Smooth muscle cell of the pulmonary artery (primary cell): ENCODE measurements around the gene NPIPB5. TPM values are rescaled to one million over a fixed set of nuclear protein-coding genes. Genes with fewer than 3 reads are reported as not detected.

Experiments
- total RNA-seq: library from RNA; depleted of rRNA; stranded (reverse); fragments of >200 nt; gene quantifications from 2 replicates; pipeline ENCODE4 v1.2.3, GENCODE V29; 2014

The NPIPB5 gene
- total RNA-seq: 60.5 and 79.4 TPM in 2 replicates

GRCh38 chr16:22510591-22510990, at the start of gene NPIPB5:
Gene NPIPB5 (plus strand): TSS chr16:22510891. CDS start chr16:22513802, 2,911 bp downstream.

Other genes with a start within 250 kb of the NPIPB5 start
- 60.5 and 100 TPM in 2 replicates for gene POLR3E, start 213.5 kb upstream of the NPIPB5 start, total RNA-seq
- gene CDR2, start 136.3 kb upstream of the NPIPB5 start, total RNA-seq: 37.9 and 38.1 TPM in 2 replicates